ENCODE results near the gene DAGLA. TPM values are rescaled to one million over a fixed set of nuclear protein-coding genes. Genes with fewer than 3 reads are reported as not detected.

The DAGLA gene
- total RNA-seq, 1 experiment from 2014 or later, result 10.1 TPM

DNA sequence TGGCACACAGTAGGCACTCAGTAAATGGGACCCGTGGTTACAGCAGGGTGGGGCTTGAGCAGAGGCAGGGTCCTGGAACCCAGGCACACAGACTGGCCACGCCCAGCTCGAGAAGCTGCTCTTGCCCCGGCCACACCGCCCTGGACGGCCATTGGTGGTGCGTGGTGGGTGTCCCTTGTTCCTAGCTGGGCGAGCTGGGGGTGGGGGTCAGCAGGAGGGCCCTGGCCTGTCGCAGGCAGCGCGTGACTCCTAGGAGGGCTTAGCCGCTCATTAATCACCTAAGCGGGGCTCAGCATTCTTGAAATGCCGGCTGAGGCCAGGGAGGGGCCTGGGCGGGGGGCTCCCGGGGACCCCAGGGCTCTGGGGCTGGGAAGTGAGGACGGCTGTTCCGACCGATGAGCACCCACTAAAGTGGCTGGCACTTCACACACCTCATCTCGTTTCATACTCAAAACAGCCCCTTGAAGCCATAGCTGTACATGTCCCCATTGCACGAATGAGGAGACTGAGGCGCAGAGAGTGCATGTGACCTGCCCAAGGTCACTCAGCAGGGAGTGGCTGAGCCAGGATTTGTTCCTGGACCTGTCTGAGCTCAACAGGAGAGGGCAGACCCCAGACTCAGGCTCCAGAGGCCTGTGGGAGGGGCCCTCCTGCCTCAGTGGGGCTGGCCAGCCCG, 83.9 kb downstream of the DAGLA start:
- Histone ChIP-seq H3K79me2 (ENCODE audit: low read depth) (no peaks in the 10 kb centered on the region), H3K4me1 (replicated peaks; ENCODE audit: insufficient read depth) (no peaks in the 10 kb centered on the region), H3K4me3 (no peak overlapping the region), H3K9me2 (ENCODE audit: insufficient read depth) (no peaks in the 10 kb centered on the region), H3F3A (ENCODE audit: insufficient read depth, low read depth) (peaks cover 4% of the 10 kb centered on the region; the same call in 1 of the 2 replicates), H3K27me3 (ENCODE audit: insufficient read depth, low read depth) (no peaks in the 10 kb centered on the region), H3K4me2 (no peak overlapping the region), H3K27ac (no peak overlapping the region), H3K9me3 (ENCODE audit: insufficient read depth, low read depth) (no peaks in the 10 kb centered on the region), H3K36me3 (ENCODE audit: low read depth) (no peaks in the 10 kb centered on the region), H2AFZ (no peak overlapping the region), H4K20me1 (ENCODE audit: insufficient read depth) (no peaks in the 10 kb centered on the region)
- DNase-seq, result no peak
- intact Hi-C loops (cut with micrococcal nuclease; ENCODE audit: unreplicated experiment), result no loop called here
- no peak for TF ChIP-seq EZH2 (IDR thresholded peaks at IDR 0.05; ENCODE audit: low read depth)
- TF ChIP-seq, protein P1, sequence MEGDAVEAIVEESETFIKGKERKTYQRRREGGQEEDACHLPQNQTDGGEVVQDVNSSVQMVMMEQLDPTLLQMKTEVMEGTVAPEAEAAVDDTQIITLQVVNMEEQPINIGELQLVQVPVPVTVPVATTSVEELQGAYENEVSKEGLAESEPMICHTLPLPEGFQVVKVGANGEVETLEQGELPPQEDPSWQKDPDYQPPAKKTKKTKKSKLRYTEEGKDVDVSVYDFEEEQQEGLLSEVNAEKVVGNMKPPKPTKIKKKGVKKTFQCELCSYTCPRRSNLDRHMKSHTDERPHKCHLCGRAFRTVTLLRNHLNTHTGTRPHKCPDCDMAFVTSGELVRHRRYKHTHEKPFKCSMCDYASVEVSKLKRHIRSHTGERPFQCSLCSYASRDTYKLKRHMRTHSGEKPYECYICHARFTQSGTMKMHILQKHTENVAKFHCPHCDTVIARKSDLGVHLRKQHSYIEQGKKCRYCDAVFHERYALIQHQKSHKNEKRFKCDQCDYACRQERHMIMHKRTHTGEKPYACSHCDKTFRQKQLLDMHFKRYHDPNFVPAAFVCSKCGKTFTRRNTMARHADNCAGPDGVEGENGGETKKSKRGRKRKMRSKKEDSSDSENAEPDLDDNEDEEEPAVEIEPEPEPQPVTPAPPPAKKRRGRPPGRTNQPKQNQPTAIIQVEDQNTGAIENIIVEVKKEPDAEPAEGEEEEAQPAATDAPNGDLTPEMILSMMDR (conservative IDR thresholded peaks at IDR 0.05), result no peak
- CTCF ChIA-PET, result interaction anchor here (0.6 kb wide), 1 partner anchor 15 kb away, joined by 3 read pairs; no protein-coding TSS in a partner anchor
- POLR2A ChIA-PET (ENCODE audit: unreplicated experiment), result no interaction called here
- no TSS peak for BruUV-seq (replicated peaks)

DNA sequence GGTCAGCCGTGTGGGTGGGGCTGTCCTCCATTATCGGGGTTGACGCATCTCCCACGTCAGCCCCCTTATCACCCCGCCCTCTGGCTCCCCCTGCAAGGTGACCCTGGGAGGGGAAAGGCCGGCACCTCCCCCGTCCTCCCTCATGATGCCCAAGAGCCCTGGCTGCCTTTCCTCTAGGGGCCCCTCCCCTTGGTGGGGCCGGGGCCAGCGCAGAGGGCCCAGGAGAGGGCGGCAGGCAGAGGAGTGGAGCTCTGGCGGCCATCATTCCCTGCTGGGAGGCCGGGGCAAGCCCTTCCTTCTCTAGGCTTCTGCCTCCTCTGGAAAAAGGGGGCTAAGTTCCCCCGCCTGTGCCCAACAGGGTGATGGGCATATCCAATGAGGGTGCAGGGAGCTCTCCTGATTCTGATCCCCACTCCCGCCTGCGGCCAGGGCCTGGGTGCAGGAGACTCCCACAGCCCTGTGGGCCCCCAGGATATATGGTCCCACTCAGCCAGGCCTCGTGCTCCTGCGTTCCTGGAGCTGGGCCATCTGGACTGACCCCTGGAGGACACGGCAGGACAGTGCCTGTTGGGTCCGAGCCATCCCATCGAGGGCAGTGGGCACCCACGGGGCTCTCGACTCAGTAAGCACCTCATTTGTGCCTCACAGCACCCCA, 84.5 kb downstream of the DAGLA start:
- intact Hi-C loops (cut with micrococcal nuclease; ENCODE audit: unreplicated experiment), result no loop called here
- POLR2A ChIA-PET (ENCODE audit: unreplicated experiment), result no interaction called here
- Histone ChIP-seq H3K27me3 (ENCODE audit: insufficient read depth, low read depth) (no peaks in the 10 kb centered on the region), H3K4me1 (replicated peaks; ENCODE audit: insufficient read depth) (no peaks in the 10 kb centered on the region), H3K27ac (no peak overlapping the region), H3K9me3 (ENCODE audit: insufficient read depth, low read depth) (no peaks in the 10 kb centered on the region), H3K79me2 (ENCODE audit: low read depth) (no peaks in the 10 kb centered on the region), H3K4me2 (no peak overlapping the region), H4K20me1 (ENCODE audit: insufficient read depth) (no peaks in the 10 kb centered on the region), H3K4me3 (no peak overlapping the region), H3K9me2 (ENCODE audit: insufficient read depth) (no peaks in the 10 kb centered on the region), H3K36me3 (ENCODE audit: low read depth) (no peaks in the 10 kb centered on the region), H3F3A (ENCODE audit: insufficient read depth, low read depth) (peaks cover 4% of the 10 kb centered on the region; the same call in 1 of the 2 replicates), H2AFZ (no peak overlapping the region)
- CTCF ChIA-PET, result interaction anchor here (0.6 kb wide), 1 partner anchor 14 kb away, joined by 3 read pairs; no protein-coding TSS in a partner anchor
- no TSS peak for BruUV-seq (replicated peaks)
- TF ChIP-seq, protein P1 (conservative IDR thresholded peaks at IDR 0.05), result no peak
- no peak for TF ChIP-seq EZH2 (IDR thresholded peaks at IDR 0.05; ENCODE audit: low read depth)
- DNase-seq, result no peak

DNA sequence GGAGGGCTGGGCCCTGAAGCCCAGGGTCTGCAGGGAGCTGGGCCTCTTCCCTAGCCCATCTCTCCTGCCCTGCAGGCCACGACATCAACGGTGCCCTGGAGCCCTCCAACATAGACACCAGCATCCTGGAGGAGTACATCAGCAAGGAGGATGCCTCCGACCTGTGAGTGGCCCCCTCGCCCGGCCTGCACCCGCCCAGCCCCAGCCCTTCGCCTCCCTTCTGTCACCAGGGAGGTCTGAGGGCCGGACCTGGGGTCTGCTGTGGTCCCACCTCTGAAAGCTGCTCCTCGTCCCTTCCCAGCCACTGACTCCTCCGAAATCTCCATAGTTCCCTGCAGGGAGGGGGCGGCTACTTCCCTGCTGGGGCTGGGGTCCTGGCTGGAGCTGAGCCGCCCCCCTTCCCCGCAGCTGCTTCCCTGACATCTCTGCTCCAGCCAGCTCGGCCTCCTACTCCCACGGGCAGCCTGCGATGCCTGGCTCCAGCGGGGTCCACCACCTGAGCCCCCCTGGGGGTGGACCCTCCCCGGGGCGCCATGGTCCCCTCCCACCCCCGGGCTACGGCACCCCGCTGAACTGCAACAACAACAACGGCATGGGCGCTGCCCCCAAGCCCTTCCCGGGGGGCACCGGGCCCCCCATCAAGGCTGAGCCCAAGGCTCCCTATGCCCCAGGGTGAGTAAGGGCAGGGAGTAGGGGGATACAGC, 85.5 kb downstream of the DAGLA start:
- Histone ChIP-seq H3K4me2 (no peak overlapping the region), H3F3A (ENCODE audit: insufficient read depth, low read depth) (0 out of 2 replicates have a peak, but pooled peaks cover 4% of the 10 kb centered on the region), H2AFZ (no peak overlapping the region), H3K36me3 (ENCODE audit: low read depth) (no peaks in the 10 kb centered on the region), H3K4me1 (replicated peaks; ENCODE audit: insufficient read depth) (no peaks in the 10 kb centered on the region), H3K27ac (no peak overlapping the region), H3K9me2 (ENCODE audit: insufficient read depth) (no peaks in the 10 kb centered on the region), H3K79me2 (ENCODE audit: low read depth) (no peaks in the 10 kb centered on the region), H3K4me3 (no peak overlapping the region), H4K20me1 (ENCODE audit: insufficient read depth) (no peaks in the 10 kb centered on the region), H3K9me3 (ENCODE audit: insufficient read depth, low read depth) (no peaks in the 10 kb centered on the region), H3K27me3 (ENCODE audit: insufficient read depth, low read depth) (no peaks in the 10 kb centered on the region)
- ChIA-PET POLR2A (ENCODE audit: unreplicated experiment) (no interaction called here), CTCF (no interaction called here)
- no peak for DNase-seq
- TF ChIP-seq EZH2 (IDR thresholded peaks at IDR 0.05; ENCODE audit: low read depth), result no peak
- TF ChIP-seq, protein P1 (conservative IDR thresholded peaks at IDR 0.05), result no peak
- no TSS peak for BruUV-seq (replicated peaks)
- intact Hi-C loops (cut with micrococcal nuclease; ENCODE audit: unreplicated experiment), result no loop called here

Measured in PC-9 (cell line).